GM11168 (cell line): ENCODE measurements around the gene MTHFD2L.

Experiments used
- in situ Hi-C: fragments of 300-500 bp; cut with MboI; formaldehyde crosslinking; loops from one replicate; pipeline ENCODE4 v1.12.0; 2022; ENCODE audit warnings: low sequenced_read_pairs; ENCODE audit not compliant: unreplicated experiment

The MTHFD2L gene

GRCh38 chr4:74287791-74288190, 129.9 kb downstream of the MTHFD2L start:
- in situ Hi-C loops, result no loop called here

DNA sequence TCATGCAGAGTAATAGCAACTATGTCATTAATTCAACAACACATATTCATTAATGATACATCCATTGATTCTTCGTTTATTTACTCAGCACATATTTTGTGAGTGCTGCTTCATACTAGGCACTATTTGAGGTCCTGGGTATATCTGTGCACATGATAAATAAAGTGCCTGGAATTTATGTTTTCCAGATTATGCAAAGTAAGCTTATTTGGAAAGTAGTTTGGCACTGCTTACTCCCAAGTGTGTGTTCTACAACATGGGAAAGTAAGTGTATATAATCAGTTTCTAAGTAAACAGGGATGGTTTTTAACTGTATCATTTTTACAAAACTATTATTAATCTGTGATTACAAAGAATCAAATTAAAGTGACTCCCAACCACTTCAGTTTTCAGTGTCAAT, 133.6 kb downstream of the MTHFD2L start:
- in situ Hi-C loops, result no loop called here

GRCh38 chr4:74292111-74292870, 134.4 kb downstream of the MTHFD2L start:
- in situ Hi-C loops, result no loop called here

- in situ Hi-C loops, result no loop called here
These were observed 135.6 kb downstream of the MTHFD2L start for GRCh38 chr4:74293558-74293957.

DNA sequence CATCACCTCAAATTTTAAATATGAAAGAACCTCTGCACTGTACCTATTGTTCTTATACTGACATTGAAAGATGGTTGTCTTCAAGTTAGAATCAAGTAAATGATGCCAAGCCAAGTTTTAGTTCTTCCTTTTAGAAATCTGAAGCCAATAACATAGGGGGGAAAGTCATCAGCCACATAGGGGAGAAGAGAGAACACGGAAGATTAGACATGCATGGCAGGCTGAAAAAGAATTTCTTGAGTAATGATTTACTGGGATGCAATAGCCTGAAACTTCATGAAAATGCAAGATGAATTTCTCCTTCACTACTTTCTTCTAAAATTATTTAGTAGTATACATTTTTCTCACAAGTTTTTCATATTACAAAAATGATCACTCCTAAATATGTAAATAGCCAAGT, 136.8 kb downstream of the MTHFD2L start:
- in situ Hi-C loops, result no loop called here

- in situ Hi-C loops, result no loop called here
These were observed 139.6 kb downstream of the MTHFD2L start for GRCh38 chr4:74297539-74297938.

GRCh38 chr4:74304095-74304625, 146.2 kb downstream of the MTHFD2L start:
- in situ Hi-C loops, result no loop called here

GRCh38 chr4:74305000-74305399, 147.1 kb downstream of the MTHFD2L start:
- in situ Hi-C loops, result no loop called here

DNA sequence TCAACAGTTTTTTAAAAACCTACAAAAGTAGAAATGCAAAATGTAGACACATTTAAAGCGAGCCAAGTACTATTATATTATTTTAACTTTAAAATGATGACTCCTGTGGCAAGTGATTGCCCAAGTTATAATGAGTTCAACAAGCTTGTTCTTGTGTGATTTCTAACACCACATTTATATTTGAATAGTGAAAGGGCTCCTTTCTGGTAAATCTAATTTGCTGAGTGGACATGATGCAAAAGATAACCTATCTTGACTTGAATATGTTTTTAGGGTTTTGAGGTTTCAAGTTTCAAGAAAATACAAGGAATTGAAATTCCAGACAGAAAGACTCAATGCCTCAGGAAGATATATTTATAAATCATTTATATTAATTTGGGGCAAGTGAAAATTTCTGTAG, 149.3 kb downstream of the MTHFD2L start:
- in situ Hi-C loops, result no loop called here

GRCh38 chr4:74308215-74308614, 150.3 kb downstream of the MTHFD2L start, which contains the start of gene EPGN:
TSS of gene EPGN (plus strand) at chr4:74308470. CDS start at chr4:74308534, 64 bp downstream.
- in situ Hi-C loops, result no loop called here

DNA sequence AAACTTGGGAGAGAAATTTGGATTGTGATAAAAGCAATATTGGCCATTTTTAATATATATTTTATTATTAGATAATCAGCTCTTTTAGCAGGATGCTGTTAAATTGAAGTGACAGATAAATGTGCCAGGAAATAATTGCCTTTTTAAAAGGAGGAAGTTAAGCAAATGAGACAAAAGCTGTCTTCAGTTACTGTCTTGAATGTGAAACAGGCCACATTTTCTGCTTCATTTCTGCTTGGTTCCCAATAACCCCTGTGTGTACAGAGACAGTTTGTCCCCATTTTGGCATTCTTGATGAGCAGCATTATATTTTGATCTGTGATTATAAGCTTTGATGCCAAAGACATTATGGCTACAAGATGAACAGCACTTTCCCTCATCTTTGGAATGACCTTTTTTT, 151.3 kb downstream of the MTHFD2L start:
- in situ Hi-C loops, result no loop called here

DNA sequence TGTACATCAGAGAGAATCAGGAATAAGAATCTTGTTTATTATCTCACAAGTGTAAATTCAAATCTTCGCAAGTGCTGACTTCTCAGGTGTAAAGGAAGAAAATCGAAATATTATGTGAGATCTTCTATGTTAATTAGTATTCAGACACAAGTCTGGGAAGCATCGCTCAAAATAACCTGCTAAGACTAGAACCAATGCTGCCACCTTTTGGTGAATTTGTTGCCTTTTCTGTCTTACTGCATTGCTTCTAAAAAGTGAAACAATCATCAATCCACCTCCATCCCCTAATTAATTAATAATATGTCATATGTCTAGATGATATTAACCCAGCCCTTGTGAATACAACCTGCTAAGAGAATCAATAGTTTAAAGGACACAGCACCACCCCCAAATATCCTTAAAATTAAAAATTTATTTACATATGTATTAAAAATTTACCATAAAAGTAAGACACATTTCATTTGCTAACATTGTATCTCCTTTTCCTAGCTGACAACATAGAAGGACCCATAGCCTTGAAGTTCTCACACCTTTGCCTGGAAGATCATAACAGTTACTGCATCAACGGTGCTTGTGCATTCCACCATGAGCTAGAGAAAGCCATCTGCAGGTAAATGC, 153.9 kb downstream of the MTHFD2L start:
- in situ Hi-C loops, result loop anchor here (5.0 kb wide), 1 partner anchor 120 kb away; no protein-coding TSS in a partner anchor

GRCh38 chr4:74314329-74314728, 156.4 kb downstream of the MTHFD2L start:
- in situ Hi-C loops, result loop anchor here (5.0 kb wide), 1 partner anchor 122 kb away; no protein-coding TSS in a partner anchor

DNA sequence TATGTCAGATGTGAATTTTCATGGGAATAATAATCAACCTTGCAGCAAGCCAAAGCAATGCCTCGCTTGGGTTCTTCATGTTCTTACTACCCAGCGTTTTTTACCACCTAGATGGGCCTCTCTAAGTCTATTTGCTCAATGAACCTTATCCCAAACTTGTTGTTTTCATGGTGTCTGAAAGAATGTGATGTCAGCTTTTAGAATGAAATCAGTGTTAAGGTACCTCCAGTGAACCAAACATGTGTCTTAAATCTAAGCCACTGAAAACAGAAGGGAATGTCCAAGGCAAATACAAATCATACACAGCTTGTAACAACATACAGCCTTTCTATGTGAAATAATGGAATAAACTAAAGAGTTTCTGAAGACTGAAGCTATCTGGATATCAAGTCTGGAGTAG, 157.0 kb downstream of the MTHFD2L start:
- in situ Hi-C loops, result loop anchor here (5.0 kb wide), 1 partner anchor 123 kb away; no protein-coding TSS in a partner anchor

GRCh38 chr4:74315376-74315775, 157.5 kb downstream of the MTHFD2L start:
- in situ Hi-C loops, result no loop called here

DNA sequence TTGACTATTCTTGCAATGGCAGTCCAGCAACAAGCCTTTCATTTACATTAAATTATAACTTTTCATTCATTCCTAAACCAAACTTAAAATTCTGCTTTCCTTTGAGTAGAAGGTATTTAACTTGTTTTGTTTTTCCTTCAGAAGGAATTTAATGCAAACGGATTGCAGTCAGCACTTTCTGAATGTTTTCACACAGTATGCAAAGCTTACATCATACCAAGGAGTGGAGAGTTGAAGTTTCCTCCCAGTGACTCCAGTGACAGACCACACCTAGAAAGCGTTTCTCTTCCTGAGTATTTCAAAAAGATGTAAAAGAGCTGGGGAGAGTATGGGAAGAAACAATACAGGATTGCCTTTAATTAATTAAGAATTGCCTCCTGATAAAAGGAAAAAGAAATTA, 158.5 kb downstream of the MTHFD2L start:
- in situ Hi-C loops, result no loop called here

DNA sequence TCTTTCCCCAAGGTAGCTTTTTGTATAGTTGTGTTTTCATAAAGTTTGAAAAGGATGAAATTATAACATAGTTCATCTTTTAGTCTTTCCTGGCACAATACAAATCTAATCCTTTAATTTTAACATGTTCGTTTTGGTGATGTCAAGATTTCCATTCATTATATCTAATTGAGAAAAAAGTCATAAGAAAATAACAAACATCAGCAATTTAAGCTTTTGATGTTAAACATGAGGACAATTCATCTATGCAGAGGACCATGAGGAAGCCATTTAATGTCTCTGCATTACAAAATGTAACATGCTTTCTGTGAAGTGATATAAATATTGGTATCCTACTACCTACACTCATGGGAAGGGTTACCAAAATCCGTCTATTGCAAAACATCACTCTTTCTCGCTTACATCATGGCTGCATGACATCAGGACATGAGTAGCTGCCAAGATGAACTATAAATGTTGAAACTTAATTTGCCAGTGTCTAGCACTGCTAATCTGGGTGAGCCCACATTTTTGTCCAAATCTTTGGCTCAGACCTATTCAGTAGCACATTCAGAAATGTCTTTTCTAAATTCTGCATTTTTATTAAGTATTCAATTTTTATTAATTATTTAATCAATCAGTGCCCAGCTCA, 159.8 kb downstream of the MTHFD2L start:
- in situ Hi-C loops, result no loop called here

GRCh38 chr4:74318276-74318675, 160.4 kb downstream of the MTHFD2L start:
- in situ Hi-C loops, result no loop called here

- in situ Hi-C loops, result no loop called here
These were observed 161.6 kb downstream of the MTHFD2L start for GRCh38 chr4:74319470-74319869.

GRCh38 chr4:74320559-74321118, 162.7 kb downstream of the MTHFD2L start:
- in situ Hi-C loops, result no loop called here

DNA sequence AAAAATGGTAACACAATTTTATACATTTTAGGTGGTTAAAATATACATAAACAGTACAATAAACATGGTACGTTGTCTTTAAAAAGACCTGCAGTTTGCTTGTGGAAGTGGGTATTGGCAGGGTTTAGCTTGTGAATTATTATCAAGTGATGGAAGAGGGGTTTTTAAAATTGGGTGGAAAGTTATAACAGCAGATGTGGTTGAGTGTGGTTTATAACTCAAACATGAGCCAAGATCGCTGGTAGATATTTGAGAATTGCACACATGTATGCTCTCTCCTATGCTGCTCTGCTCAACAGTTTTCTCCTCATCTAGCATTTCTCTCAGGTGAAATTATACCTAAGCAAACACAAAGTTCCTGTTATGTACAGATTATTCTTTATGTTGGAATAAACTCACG, 164.4 kb downstream of the MTHFD2L start:
- in situ Hi-C loops, result no loop called here
